RPMI7951 (cell line): Measurements from ENCODE around the gene CARMIL3. TPM values are rescaled to one million over a fixed set of nuclear protein-coding genes. Genes with fewer than 3 reads are reported as not detected.
"Not testable (repeated sequence)": the region's sequence is repeated elsewhere in the genome, so short reads cannot be mapped to it uniquely, and the experiment has no call there.

ENCODE experiments used
- DNase-seq: peaks from one replicate; pipeline ENCODE4 v3.0.0-alpha.2; 2012; ENCODE audit warnings: low read depth
- total RNA-seq: library from RNA; depleted of rRNA; stranded (reverse); fragments of >200 nt; shearing (Covaris generic); gene quantifications from 2 replicates; pipeline ENCODE4 v1.2.3, GENCODE V29; 2014; rRNA removed

CARMIL3 gene, protein sequence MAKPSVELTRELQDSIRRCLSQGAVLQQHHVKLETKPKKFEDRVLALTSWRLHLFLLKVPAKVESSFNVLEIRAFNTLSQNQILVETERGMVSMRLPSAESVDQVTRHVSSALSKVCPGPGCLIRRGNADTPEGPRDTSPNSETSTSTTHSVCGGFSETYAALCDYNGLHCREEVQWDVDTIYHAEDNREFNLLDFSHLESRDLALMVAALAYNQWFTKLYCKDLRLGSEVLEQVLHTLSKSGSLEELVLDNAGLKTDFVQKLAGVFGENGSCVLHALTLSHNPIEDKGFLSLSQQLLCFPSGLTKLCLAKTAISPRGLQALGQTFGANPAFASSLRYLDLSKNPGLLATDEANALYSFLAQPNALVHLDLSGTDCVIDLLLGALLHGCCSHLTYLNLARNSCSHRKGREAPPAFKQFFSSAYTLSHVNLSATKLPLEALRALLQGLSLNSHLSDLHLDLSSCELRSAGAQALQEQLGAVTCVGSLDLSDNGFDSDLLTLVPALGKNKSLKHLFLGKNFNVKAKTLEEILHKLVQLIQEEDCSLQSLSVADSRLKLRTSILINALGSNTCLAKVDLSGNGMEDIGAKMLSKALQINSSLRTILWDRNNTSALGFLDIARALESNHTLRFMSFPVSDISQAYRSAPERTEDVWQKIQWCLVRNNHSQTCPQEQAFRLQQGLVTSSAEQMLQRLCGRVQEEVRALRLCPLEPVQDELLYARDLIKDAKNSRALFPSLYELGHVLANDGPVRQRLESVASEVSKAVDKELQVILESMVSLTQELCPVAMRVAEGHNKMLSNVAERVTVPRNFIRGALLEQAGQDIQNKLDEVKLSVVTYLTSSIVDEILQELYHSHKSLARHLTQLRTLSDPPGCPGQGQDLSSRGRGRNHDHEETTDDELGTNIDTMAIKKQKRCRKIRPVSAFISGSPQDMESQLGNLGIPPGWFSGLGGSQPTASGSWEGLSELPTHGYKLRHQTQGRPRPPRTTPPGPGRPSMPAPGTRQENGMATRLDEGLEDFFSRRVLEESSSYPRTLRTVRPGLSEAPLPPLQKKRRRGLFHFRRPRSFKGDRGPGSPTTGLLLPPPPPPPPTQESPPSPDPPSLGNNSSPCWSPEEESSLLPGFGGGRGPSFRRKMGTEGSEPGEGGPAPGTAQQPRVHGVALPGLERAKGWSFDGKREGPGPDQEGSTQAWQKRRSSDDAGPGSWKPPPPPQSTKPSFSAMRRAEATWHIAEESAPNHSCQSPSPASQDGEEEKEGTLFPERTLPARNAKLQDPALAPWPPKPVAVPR (N-terminal part only)
- total RNA-seq: under 0.01 and 0.12 TPM in 2 replicates

DNA sequence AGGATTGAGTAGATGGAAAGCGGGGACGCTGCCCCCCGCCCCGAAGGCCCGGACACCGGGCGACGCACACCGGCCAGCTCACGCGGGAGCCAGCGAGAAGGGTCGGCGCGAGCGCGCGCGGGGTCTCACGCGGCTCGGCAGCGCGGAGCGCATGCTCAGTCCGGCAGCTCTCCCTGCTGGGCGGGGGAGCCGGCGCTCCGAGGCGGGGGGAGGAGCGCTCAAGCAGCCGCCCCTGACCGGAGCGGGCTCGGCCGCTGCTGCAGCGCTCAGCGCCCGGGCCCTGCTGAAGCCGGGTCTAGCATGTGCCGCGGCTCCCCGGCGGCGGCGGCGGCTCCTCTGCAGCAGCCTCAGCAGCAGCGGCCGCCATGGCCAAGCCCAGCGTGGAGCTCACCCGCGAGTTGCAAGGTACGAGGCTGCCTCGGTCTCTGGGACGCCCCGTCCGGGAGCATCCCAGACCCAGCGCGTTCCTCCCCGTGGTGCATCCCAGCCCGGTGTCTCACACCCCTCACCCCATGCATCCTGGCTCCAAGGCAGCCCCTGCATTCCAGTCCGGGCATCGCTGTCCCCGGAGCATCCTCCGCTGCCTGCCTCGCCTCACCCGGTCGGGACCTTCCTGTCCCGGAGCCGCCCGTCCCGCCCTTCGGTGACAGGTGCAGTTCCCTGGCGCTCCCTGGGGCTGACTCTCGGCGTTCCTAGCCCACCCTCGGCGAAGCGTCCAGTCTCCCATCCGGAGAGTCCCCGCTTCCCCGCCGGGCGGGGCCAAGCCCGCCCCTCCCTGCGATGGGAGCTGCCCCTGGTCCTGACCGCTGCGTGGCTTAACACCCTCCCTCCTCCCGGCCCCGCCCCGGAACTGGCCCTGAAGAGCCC is at the start of gene CARMIL3:
Gene CARMIL3, plus strand, starts transcription at position 221 of the 867 bp plus-strand sequence. Its CDS starts 145 bp downstream, at position 366.
- peak; percentile 36 for DNase-seq

DNA sequence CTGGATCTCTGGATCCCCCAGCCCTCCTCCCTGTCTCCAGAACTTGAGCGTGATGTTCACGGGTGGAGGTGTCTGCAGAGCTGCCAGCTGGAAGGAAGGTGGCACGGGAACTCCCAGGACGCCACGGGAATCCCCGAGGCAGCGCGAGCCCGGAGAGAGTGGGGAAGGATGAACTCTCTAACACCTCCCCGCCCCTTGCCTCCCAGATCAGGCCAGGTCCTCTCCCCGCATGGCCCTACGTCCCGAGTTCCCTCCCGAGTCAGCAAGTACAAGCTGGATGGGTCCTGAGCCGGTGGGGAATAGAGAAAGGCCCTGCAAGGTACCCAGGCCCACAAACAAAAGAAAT is 45.4 kb upstream of the CARMIL3 start:
- DNase-seq: not testable (repeated sequence)

DNA sequence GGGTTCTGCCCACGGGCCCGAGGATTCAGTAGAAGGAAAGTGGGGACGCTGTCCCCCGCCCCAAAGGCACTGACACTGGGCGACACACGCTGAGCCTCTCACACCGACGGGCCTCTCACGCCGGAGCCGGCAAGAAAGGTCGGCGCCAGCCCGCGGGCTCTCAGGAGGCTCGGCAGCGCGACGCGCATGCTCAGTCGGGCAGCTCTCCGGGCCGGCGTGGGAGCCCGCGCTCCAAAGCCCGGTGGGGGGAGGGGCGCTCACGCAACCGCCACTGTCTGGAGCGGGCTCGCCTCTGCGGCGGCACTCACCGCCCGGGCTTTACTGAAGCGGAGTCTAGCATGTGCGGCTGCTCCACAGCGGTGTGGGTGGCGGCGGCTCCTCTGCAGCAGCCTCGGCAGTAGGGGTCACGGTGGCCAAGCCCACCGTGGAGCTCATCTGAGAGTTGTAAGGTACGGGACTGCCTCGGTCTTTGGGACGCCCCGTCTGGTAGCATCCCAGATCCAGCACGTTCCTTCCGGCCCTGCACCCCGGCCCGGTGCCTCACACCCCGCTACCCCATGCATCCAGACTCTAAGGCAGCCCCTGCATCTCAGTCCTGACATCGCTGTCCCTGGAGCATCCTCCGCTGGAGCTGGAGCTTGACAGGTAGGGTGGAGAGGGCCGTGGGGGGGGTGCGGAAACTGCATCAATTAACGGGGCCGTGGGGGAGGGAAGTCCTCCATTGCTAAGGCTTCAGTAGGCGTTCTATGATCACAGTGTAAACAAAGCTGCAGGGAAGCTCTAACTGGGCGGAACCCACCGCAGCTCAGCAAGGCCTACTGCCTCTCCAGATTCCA is 44.8 kb upstream of the CARMIL3 start:
- peak; percentile 31 for DNase-seq

DNA sequence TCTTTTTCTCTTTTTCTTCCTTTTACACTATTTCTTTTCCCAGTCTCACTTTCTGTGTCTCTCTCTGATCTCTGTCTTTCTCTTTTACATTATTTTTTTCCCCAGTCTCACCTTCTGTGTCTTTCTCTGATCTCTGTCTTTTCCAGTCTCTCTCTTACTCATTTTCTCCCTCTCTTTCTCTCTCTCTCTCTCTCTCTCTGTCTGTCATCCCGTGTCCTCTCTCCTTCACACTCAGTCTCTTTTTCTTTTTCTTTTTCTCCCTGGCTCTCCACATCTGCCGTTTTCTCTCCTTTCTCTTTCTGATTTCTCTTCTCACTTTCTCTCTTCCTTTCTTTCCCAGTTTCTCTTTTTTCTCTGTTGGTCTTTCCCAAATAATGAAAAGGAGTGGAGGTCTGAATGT is 40.8 kb upstream of the CARMIL3 start:
- DNase-seq: no peak

DNA sequence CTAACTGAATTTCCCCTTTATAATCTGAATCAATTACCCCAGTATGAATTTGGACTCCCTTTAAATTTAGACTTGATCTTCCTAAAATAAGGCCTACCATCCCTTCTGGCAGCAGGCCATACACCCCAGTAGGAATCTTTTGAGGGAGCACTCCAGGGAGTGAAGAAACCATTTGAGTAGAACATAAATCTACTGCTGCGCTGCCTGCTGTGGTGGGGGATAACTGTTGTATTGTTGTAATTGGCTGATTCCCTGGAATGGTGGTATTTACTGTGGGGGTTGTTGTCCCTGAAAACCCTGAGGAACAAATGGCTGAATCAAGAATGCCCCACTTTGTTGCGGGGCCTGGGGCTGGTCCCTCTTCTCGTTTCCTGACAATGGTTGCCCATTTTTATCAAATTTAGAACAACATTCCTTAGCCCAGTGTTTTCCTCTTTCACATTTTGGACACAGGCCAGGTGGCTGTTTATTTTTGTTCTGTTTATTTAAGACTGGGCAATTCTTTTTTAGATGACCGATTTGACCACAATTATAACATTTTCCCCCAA is 39.0 kb upstream of the CARMIL3 start:
- DNase-seq: not testable (repeated sequence)

DNA sequence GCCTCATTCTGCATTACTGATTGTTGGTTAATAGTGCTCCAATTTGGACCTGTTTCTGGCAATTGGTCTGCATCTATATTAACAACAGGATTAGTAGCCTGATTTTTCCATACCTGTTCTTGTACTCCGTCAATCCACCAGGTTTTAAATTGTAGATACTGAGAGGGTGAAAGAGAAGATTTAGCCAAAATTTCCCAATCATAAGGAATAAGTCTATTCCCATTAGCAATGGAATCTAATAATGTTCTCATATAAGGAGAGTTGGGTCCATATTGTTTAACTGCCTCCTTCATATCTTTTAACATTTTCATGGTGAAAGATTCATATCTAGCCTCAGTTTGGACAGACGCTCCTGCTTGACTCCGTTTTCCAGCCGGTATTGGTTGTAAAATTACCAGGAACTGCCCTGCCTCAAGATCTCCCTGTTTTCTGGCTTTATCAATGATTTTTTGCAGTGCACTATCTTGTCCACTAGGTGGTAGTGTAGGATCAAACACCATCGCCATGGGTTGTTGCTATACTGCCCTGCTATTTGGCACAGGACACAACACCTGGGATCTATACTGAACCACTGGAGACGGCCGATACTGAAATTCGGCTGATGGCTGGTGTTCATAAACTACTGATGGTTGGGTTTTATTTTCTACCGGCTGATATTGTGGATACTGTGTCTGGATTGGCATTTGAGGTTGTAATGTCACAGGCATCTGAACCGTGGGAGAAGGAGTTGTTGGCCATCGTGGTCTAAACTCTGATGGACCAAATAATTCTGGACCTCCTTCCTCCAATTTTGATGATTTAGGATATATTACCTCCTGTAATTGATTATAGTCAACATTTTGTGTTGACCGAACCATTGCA is 37.9 kb upstream of the CARMIL3 start:
- DNase-seq: peak; percentile 69

DNA sequence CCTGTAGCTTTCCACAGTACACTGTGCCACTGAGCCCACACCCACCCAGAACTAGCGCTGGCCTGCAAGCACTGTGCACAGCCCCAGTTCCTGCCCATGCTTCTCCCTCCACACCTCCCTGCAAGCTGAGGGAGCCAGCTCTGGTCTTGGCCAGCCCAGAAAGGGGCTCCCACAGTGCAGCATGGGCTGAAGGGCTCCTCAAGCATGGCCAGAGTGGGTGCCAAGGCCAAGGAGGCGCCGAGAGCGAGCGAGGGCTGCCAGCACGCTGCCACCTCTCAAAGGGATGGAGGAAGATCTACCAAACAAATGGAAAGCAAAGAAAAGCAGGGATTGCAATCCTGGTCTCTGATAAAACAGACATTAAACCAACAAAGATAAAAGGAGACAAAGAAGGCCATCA is 36.1 kb upstream of the CARMIL3 start:
- DNase-seq: not testable (repeated sequence)

DNA sequence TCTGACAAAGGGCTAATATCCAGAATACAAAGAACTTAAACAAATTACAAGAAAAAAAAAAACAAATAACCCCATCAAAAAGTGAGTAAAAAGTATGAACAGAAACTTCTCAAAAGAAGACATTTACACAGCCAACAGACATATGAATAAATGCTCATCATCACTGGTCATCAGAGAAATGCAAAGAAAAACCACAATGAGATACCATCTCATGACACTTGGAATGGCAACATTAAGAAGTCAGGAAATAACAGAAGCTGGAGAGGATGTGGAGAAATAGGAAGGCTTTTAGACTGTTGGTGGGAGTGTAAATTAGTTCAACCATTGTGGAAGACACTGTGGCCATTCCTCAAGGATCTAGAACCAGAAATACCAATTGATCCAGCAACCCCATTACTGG is 32.8 kb upstream of the CARMIL3 start:
- not testable (repeated sequence) for DNase-seq

DNA sequence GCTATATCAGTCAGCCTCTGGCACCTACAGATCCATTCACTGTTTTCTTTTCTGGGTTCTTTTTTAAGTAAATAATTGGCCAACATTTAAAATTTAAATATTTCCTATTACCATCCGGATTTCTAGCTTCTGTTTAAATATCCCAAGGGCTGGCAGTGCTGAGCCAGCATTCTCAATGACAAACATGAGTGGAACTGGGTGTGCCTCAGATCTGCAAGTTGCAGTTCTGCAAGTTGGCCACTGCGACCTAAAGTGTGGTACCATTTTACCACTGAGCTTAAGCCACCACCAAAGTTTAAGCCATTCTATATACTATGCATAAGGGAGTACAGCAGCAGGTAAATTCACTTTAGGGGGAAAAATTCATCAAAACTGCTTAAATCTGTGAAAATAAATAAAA is 31.9 kb upstream of the CARMIL3 start:
- not testable (repeated sequence) for DNase-seq

DNA sequence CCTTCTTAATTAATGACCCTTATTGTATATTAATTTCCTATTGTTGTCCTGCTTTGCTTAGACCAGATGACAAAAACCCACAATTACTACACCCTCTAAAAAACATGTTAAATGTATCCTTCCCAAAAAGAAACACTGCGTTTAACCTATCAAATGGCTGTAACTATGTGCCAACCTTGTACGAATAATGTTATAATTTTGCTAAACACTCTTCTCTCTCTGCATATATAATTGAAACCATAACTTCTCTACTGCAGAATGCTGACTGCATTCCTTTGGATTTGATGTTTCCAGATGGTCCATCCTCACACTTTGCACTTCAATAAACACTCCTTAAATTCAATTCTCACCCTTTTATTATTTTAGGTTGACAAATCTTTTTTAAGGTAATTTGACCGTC is 31.3 kb upstream of the CARMIL3 start:
- not testable (repeated sequence) for DNase-seq

DNA sequence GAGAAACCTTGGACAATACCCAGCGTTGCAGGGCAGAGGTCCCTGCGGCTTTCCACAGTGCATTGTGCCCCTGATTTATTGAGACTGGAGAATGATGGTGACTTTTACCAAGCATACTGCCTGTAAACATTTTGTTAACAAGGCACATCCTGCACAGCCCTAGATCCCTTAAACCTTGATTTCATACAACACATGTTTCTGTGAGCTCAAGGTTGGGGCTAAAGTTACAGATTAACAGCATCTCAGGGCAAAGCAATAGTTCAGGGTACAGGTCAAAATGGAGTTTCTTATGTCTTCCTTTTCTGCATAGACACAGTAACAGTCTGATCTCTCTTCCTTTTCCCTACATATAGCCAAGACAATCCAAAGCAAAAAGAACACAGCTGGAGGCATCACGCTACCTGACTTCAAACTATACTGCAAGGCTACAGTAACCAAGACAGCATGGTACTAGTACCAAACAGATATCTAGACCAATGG is 26.8 kb upstream of the CARMIL3 start:
- not testable (repeated sequence) for DNase-seq

DNA sequence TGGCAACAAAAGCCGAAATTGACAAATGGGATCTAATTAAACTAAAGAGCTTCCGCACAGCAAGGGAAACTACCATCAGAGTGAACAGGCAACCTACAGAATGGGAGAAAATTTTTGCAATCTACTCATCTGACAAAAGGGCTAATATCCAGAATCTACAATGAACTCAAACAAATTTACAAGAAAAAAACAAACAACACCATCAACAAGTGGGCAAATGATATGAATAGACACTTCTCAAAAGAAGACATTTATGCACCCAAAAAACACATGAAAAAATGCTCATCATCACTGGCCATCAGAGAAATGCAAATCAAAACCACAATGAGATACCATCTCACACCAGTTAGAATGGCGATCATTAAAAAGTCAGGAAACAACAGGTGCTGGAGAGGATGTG is 22.1 kb upstream of the CARMIL3 start:
- not testable (repeated sequence) for DNase-seq

DNA sequence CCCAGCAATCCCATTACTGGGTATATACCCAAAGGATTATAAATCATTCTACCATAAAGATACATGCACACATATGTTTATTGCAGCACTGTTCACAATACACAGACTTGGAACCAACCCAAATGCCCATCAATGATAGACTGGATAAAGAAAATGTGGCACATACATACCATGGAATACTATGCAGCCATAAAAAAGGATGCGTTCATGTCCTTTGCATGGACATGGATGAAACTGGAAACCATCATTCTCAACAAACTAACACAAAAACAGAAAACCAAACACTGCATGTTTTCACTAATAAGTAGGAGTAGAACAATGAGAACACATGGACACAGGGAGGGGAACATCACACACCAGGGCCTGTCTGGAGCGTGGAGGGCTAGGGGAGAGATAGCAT is 20.5 kb upstream of the CARMIL3 start:
- not testable (repeated sequence) for DNase-seq

DNA sequence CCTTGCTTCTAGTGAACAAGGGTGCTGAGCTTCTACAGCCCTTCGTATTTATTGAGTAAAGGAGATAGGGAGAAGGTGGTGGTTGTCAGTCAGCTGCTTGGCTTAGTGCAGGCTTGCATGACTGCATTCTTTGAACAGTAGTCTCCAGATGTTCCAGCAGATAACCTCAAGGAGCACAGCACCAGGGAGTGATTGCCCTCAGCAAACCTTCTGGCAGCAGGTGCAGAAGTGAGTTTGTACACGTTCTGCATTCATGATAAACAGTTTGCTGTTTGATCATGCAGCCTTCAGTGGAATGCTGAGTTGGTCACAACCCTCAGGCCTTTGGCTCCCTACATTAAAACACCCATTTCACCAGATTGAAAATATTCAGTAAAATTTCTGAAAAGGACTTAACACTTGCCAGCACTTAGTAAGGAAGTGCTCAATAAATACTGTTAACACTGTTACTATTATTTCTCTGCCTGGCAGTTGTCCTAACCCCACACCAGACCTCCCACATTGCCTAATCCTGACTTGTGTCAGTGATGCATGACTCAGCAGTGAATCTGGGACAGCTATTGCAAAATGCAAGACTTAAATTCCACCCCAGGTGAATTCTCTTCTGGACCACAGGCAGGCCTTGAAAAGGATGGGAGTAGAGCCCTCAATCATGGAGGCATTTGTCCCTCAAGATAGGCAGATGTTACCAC is 18.9 kb upstream of the CARMIL3 start:
- DNase-seq: peak; percentile 63

DNA sequence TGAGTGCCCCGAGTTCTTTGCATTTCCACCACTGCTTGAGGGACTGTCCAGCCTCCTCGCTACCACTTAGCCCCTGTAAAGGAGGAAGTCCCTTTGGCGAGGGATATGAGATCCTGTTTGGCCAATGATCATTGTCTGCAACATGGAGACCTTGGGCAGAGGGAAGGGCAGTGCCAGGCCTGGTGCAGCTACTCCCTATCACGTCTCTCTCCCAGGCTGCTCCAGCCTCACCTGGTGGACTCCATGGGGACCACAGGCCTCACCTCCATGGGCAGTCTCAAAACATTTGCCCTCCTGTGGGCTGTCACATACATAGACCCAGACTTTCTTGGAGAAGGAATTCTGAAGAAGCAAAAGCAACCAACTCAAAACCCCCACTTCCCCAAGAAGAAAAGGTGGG is 16.0 kb upstream of the CARMIL3 start:
- not testable (repeated sequence) for DNase-seq

DNA sequence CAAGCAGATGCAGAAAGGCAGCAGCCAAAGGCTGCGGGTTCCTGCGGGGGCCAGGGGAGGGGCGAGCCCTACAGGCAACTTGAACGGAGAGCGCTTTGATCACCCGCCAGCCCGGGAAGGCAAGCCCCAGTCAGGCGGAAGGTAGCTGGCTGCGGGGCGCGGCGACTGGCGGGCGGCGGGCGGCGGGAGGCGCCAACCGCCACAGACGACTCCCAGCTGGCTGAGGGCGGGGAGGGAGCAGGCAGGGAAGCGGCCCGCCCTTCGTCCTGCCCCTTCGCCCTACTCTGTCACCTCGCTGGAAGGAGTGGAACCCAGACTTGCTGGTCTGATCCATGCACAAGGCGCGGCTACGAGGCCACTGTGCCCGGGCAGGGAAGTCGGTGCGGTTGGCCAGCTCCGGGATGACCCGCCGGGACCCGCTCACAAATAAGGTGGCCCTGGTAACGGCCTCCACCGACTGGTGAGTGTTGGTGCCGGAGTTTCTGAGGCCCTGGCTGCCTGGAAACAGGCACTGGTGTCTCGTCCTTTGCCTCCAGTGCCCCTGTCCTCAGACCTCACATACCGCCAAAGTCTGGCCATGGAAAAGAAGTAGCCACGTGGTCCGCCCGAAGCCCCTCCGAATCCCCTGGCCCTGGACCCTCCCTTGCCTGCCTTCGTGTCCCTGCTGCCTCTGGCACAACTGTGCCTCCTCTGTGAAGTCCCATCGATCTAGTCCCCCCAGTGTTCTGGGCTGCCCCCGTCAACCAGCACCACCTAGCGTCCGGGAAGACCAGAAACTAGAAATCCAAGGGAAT is 15.4 kb upstream of the CARMIL3 start:
- DNase-seq: peak; percentile 81
